Neural cell (in vitro differentiated cells): Measurements from ENCODE around the gene MKRN2. TPM values are rescaled to one million over a fixed set of nuclear protein-coding genes. Genes with fewer than 3 reads are reported as not detected.

ENCODE experiments used
- H2AFZ ChIP-seq: fragments of 200-600, 300-800 bp; sonication (generic), shearing (Covaris generic); 2 replicates; pipeline ENCODE4 v1.6.0; 2014; ENCODE audit warnings: low read depth, mild to moderate bottlenecking, antibody characterized with exemption, low read length, moderate library complexity
- H3F3A ChIP-seq: fragments of 200-600 bp; shearing (Covaris generic); 2 replicates; pipeline ENCODE4 v1.6.1; 2016; ENCODE audit warnings: mild to moderate bottlenecking, moderate library complexity, mixed read lengths, antibody characterized with exemption, low read length; ENCODE audit not compliant: insufficient read depth, poor library complexity, severe bottlenecking
- H3K27ac ChIP-seq: fragments of 200-600, 300-800 bp; sonication (generic), shearing (Covaris generic); 2 replicates; pipeline ENCODE4 v1.5.1; 2014; ENCODE audit warnings: mild to moderate bottlenecking, low read length, moderate library complexity
- H3K27me3 ChIP-seq: fragments of 300-800, 200-600 bp; sonication (generic), shearing (Covaris generic); 2 replicates; pipeline ENCODE4 v1.6.0; 2014; ENCODE audit warnings: mild to moderate bottlenecking, low read depth, low read length, moderate library complexity; ENCODE audit not compliant: insufficient read depth
- H3K36me3 ChIP-seq: fragments of 300-800, 200-600 bp; sonication (generic), shearing (Covaris generic); 2 replicates; pipeline ENCODE4 v1.5.1; 2014; ENCODE audit warnings: mild to moderate bottlenecking, antibody characterized with exemption, low read length, moderate library complexity; ENCODE audit not compliant: insufficient read depth
- H3K4me2 ChIP-seq: fragments of 300-800, 200-600 bp; sonication (generic), shearing (Covaris generic); 2 replicates; pipeline ENCODE4 v1.6.0; 2014; ENCODE audit warnings: mild to moderate bottlenecking, low read length
- H3K4me3 ChIP-seq: fragments of 300-800, 200-600 bp; sonication (generic), shearing (Covaris generic); 2 replicates; pipeline ENCODE4 v1.5.1; 2014; ENCODE audit warnings: mild to moderate bottlenecking, low read length, moderate library complexity
- H3K79me2 ChIP-seq: fragments of 200-600 bp; shearing (Covaris generic); replicated peaks from 2 replicates; pipeline ENCODE4 v1.6.0; 2014; ENCODE audit warnings: mild to moderate bottlenecking, low read length, moderate library complexity; ENCODE audit not compliant: insufficient read depth
- H3K9ac ChIP-seq: fragments of 300-800, 200-600 bp; sonication (generic), shearing (Covaris generic); 2 replicates; pipeline ENCODE4 v1.6.1; 2016; ENCODE audit warnings: mild to moderate bottlenecking, low read length, mixed read lengths
- H3K9me2 ChIP-seq: fragments of 200-600 bp; shearing (Covaris generic); 2 replicates; pipeline ENCODE4 v1.6.1; 2016; ENCODE audit warnings: mild to moderate bottlenecking, low read length, mixed read lengths; ENCODE audit not compliant: insufficient read depth
- H3K9me3 ChIP-seq: fragments of 200-600, 300-800 bp; sonication (generic), shearing (Covaris generic); 2 replicates; pipeline ENCODE4 v1.6.1; 2016; ENCODE audit warnings: mild to moderate bottlenecking, mixed run types, low read length, moderate library complexity, mixed read lengths
- H4K20me1 ChIP-seq: fragments of 200-600 bp; shearing (Covaris generic); 2 replicates; pipeline ENCODE4 v1.6.1; 2016; ENCODE audit warnings: mild to moderate bottlenecking, mixed run types; ENCODE audit not compliant: insufficient read depth
- CTCF ChIP-seq: fragments of 450-650 bp; IDR thresholded peaks from 2 replicates; pipeline ENCODE4 v1.5.1; 2014; ENCODE audit warnings: antibody characterized with exemption, mild to moderate bottlenecking, moderate library complexity; ENCODE audit not compliant: poor library complexity, severe bottlenecking
- EP300 ChIP-seq: fragments of 450-650 bp; conservative IDR thresholded peaks from 2 replicates; pipeline ENCODE4 v1.6.1; 2014; ENCODE audit warnings: antibody characterized with exemption, mild to moderate bottlenecking, moderate library complexity; ENCODE audit not compliant: poor library complexity, severe bottlenecking
- EZH2 ChIP-seq: fragments of 200-600, 300-800 bp; shearing (Covaris generic), sonication (generic); IDR thresholded peaks from 2 replicates; pipeline ENCODE4 v1.6.1; 2014; ENCODE audit warnings: antibody characterized with exemption, low read length, borderline replicate concordance, mild to moderate bottlenecking; ENCODE audit not compliant: insufficient read depth, poor library complexity, severe bottlenecking
- MXI1 ChIP-seq: fragments of 450-650 bp; conservative IDR thresholded peaks from 2 replicates; pipeline ENCODE4 v1.6.1; 2014; ENCODE audit warnings: antibody characterized with exemption, mild to moderate bottlenecking; ENCODE audit not compliant: poor library complexity, severe bottlenecking
- POLR2AphosphoS5 ChIP-seq: IDR thresholded peaks from 2 replicates; pipeline ENCODE4 v1.6.1; 2012
- RAD21 ChIP-seq: fragments of 450-650 bp; conservative IDR thresholded peaks from 2 replicates; pipeline ENCODE4 v1.6.1; 2014; ENCODE audit warnings: antibody characterized with exemption, mild to moderate bottlenecking, moderate library complexity
- REST ChIP-seq: IDR thresholded peaks from 2 replicates; pipeline ENCODE4 v1.6.1; 2012; ENCODE audit warnings: borderline replicate concordance
- SMC3 ChIP-seq: fragments of 450-650 bp; conservative IDR thresholded peaks from 2 replicates; pipeline ENCODE4 v1.6.1; 2014; ENCODE audit warnings: antibody characterized with exemption, mild to moderate bottlenecking, moderate library complexity; ENCODE audit not compliant: poor library complexity
- TAF1 ChIP-seq: IDR thresholded peaks from 2 replicates; pipeline ENCODE4 v1.6.1; 2012; ENCODE audit warnings: low read depth
- polyA plus RNA-seq: library from polyadenylated mRNA; depleted of rRNA; stranded (reverse); fragments of >200 nt; gene quantifications from 2 replicates; pipeline ENCODE4 v1.2.3, GENCODE V29; 2014

The MKRN2 gene
- polyA plus RNA-seq, 1 donor from 2014 or later = 47.6 TPM

DNA sequence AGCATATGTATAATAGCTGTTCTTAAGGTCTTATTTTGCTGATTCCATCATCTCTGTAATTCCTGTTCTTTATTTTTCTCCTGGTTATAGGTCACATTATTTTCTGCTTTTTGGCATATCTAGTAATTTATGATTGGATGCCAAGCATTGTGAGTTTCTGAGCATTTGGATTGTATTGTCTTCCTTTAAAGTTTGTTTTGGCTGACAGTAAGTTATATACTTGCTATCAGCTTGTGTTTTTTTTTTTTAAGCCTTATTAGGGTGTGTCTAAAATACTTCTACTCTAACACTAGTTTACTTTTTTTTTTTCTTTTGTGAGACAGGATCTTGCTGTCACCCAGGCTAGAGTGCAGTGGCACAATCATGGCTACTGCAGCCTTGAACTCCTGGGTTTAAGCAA is 10.1 kb downstream of the MKRN2 start:
- no peak for TF ChIP-seq TAF1
- TF ChIP-seq SMC3 = no peak
- TF ChIP-seq POLR2AphosphoS5 = no peak
- TF ChIP-seq CTCF = no peak
- TF ChIP-seq REST = no peak
- no peaks in the 10 kb centered on the region for H4K20me1 ChIP-seq
- no peaks in the 10 kb centered on the region for H3F3A ChIP-seq
- peaks cover 4% of the 10 kb centered on the region for H3K9me3 ChIP-seq
- H2AFZ ChIP-seq = no peak overlapping the region
- H3K4me2 ChIP-seq = no peak overlapping the region
- no peaks in the 10 kb centered on the region for H3K9me2 ChIP-seq
- H3K36me3 ChIP-seq = peaks cover 6% of the 10 kb centered on the region
- H3K79me2 ChIP-seq = peaks cover 51% of the 10 kb centered on the region
- H3K9ac ChIP-seq = no peak overlapping the region
- no peak overlapping the region for H3K4me3 ChIP-seq
- no peak overlapping the region for H3K27ac ChIP-seq
- H3K27me3 ChIP-seq = no peaks in the 10 kb centered on the region

- Histone ChIP-seq H3K79me2 (peaks cover 40% of the 10 kb centered on the region), H3K9me2 (no peaks in the 10 kb centered on the region), H3K4me2 (no peak overlapping the region), H3K27ac (no peak overlapping the region), H3K36me3 (peaks cover 8% of the 10 kb centered on the region), H3F3A (no peaks in the 10 kb centered on the region), H3K4me3 (no peak overlapping the region), H3K27me3 (no peaks in the 10 kb centered on the region), H2AFZ (no peak overlapping the region), H3K9ac (no peak overlapping the region), H4K20me1 (no peaks in the 10 kb centered on the region), H3K9me3 (peaks cover 4% of the 10 kb centered on the region)
- TF ChIP-seq RAD21 = no peak
- TF ChIP-seq SMC3 = no peak
- no peak for TF ChIP-seq TAF1
- TF ChIP-seq REST = no peak
- no peak for TF ChIP-seq EP300
- TF ChIP-seq CTCF = no peak
- no peak for TF ChIP-seq MXI1
- TF ChIP-seq POLR2AphosphoS5 = no peak
- TF ChIP-seq EZH2 = no peak
These were observed 11.9 kb downstream of the MKRN2 start for GRCh38 chr3:12568747-12569146.
